Measurements from ENCODE around the gene INPP5A.

INPP5A gene

DNA sequence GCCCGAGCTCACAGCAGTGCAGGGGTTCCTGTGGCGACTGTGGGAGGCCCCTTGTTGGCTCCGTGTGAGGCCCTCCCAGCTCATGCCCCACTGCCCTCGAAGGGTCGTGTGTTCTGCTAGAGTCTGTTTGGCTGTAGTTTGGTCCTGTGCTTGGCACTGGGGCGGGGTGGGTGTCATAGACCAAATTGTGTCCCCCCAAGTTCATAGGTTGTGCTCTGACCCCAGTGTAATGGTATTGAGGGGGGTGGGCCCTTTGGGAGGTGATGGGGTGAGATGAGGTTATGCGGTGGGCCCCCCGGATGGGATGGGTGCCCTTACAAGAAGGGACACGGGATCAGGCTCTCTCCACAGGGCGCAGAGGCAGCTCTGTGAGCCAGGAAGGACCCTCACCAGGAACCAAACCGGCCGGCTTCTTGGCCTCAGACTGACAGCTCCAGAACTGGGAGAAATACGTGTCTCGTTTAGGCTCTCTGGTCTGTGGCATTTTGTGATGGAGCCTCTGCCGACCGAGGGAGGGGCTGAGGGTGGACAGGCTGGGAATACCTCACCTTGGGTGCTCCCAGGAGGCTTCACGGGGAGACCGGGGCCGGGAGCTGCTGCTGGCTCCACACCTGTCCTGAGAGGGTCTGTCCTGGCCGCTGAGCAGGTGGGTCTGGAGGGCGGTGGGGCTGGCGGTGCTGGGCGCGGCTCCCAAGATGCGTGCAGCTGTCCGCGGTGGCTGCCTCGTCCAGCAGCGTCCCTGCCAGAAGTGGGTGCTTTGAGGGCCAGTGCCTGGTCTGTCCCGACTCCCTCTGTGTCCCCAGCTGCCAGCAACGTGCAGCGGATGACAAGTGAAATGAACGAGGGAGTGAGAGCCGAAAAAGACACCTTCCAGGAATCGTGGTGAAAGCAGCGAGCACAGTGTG is 89.4 kb downstream of the INPP5A start:
- Histone ChIP-seq H3K27me3 (ENCODE audit: insufficient read depth, low read depth, severe bottlenecking) (no peaks in the 10 kb centered on the region), H3K4me3 (ENCODE audit: low read depth, low read length) (no peak overlapping the region), H3K9me3 (ENCODE audit: severe bottlenecking) (no peaks in the 10 kb centered on the region), H3K27ac (no peak overlapping the region), H3K36me3 (no peaks in the 10 kb centered on the region)
- DNase-seq = no peak
- TF ChIP-seq, protein P1, sequence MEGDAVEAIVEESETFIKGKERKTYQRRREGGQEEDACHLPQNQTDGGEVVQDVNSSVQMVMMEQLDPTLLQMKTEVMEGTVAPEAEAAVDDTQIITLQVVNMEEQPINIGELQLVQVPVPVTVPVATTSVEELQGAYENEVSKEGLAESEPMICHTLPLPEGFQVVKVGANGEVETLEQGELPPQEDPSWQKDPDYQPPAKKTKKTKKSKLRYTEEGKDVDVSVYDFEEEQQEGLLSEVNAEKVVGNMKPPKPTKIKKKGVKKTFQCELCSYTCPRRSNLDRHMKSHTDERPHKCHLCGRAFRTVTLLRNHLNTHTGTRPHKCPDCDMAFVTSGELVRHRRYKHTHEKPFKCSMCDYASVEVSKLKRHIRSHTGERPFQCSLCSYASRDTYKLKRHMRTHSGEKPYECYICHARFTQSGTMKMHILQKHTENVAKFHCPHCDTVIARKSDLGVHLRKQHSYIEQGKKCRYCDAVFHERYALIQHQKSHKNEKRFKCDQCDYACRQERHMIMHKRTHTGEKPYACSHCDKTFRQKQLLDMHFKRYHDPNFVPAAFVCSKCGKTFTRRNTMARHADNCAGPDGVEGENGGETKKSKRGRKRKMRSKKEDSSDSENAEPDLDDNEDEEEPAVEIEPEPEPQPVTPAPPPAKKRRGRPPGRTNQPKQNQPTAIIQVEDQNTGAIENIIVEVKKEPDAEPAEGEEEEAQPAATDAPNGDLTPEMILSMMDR (IDR thresholded peaks at IDR 0.05; ENCODE audit: low read depth, low read length) = no peak

DNA sequence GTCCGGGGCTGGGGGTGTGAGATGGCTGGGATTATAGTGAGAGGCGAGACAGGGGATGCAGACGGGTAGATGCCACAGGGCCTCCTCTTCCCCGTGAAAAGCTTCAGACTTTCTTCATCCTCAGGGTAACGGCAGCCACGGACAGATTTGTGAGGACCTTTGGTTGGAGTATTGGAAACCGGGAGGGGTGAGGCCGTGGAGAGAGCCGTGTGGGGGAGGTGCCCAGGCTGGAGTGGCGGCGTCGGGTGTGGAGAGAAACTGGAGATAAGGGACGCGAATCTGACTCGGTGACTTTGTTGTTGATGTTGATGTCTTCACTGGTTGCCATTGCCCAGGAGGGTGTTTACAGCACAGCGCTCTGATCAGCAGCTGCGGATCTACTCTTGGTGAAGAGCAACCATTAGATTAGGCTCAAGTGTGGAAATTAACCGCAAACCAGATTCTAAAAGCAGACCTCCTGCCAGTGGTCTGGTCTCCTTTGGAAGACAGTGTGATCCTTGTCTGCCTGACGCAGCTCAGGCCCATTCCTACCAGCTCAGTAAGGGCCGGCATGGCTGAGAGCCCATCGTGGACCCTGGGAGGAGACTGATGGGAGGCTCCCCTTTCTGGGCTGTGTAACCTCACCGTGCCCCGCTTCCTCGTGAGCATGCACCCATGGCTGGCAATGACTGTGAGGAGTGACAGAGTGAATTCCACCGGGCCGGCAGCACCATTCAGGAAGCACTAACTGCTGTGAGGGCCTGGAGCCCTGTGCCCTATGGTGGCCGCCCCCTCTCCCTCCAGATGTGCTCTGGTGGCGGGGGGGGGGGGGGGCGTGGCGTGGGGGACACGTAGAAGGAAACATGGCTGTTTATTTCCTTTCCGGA is 90.3 kb downstream of the INPP5A start:
- Histone ChIP-seq H3K9me3 (ENCODE audit: severe bottlenecking) (no peaks in the 10 kb centered on the region), H3K4me3 (ENCODE audit: low read depth, low read length) (no peak overlapping the region), H3K36me3 (no peaks in the 10 kb centered on the region), H3K27me3 (ENCODE audit: insufficient read depth, low read depth, severe bottlenecking) (no peaks in the 10 kb centered on the region), H3K27ac (no peak overlapping the region)
- TF ChIP-seq, protein P1 (IDR thresholded peaks at IDR 0.05; ENCODE audit: low read depth, low read length) = no peak
- DNase-seq = no peak

DNA sequence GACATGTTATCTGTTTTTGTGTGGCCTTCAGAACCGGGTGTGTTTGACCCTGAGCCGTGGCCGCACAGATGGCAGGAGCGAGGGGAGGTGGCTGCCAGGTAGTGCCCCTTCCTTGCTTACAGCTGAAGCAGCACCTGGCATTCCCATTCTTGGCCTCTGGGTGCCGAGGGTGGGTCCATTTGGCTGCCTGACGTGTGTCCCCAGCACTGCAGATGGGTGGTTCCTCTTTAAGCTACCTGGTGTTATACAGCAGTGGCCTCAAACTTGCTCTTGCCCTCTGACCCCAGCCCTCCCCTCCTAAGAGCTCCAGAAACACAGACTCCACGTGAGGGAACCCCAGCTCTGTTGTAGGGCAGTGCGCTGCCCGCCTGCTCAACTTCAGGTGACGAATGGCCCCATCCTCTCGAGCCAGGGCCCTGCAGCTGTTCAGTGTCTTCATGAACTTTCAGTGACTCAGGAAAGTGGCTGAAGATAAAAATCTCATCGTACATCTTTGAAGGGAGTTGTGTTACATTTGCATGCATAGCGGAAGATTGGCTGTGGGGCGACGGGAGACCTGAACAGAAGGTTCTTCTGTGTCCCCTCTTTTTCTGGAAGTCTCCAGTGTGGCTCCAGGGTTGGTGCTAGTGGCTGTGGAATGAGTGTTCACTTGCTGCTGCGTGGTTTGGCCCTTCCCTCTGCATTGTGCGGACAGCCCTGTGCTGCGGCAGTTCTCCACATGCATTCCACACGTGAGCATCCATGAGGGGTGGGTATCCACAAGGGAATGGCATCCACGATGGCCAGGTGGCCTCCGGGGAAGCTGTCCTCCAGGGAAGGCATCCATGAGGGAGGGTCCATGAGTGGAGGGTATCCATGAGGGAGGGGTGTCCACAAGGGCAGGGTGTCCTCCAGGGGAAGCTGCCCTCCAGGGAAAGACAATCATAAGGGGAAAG is 91.6 kb downstream of the INPP5A start:
- Histone ChIP-seq H3K36me3 (no peaks in the 10 kb centered on the region), H3K4me3 (ENCODE audit: low read depth, low read length) (no peak overlapping the region), H3K27ac (no peak overlapping the region), H3K9me3 (ENCODE audit: severe bottlenecking) (no peaks in the 10 kb centered on the region), H3K27me3 (ENCODE audit: insufficient read depth, low read depth, severe bottlenecking) (no peaks in the 10 kb centered on the region)
- DNase-seq = no peak
- TF ChIP-seq, protein P1 (IDR thresholded peaks at IDR 0.05; ENCODE audit: low read depth, low read length) = no peak

DNA sequence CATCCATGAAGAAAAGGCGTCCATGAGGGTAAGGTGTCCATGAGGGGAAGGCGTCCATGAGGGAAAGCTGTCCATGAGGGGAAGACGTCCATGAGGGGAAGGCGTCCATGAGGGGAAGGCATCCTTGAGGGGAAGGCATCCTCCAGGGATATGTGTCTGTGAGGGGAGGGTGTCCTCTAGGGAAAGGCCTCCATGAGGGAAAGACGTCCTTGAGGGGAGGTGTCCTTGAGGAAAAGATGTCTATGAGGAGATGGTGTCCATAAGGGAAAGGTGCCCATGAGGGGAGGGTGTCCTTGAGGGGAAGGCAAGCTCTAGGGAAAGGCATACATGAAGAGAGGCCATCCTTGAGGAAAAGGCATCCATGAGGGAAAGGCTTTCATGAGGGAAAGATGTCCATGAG is 92.6 kb downstream of the INPP5A start:
- Histone ChIP-seq H3K27me3 (ENCODE audit: insufficient read depth, low read depth, severe bottlenecking) (no peaks in the 10 kb centered on the region), H3K4me3 (ENCODE audit: low read depth, low read length) (no peak overlapping the region), H3K36me3 (no peaks in the 10 kb centered on the region), H3K27ac (no peak overlapping the region), H3K9me3 (ENCODE audit: severe bottlenecking) (no peaks in the 10 kb centered on the region)
- TF ChIP-seq, protein P1 (IDR thresholded peaks at IDR 0.05; ENCODE audit: low read depth, low read length) = no peak
- no peak for DNase-seq

GRCh38 chr10:132630666-132631337 is 93.2 kb downstream of the INPP5A start:
- no peak overlapping the region for H3K4me3 ChIP-seq (ENCODE audit: low read depth, low read length)
- TF ChIP-seq, protein P1 (IDR thresholded peaks at IDR 0.05; ENCODE audit: low read depth, low read length) = no peak
- H3K36me3 ChIP-seq = no peaks in the 10 kb centered on the region
- no peak for DNase-seq
- H3K27ac ChIP-seq = no peak overlapping the region
- H3K9me3 ChIP-seq (ENCODE audit: severe bottlenecking) = no peaks in the 10 kb centered on the region
- H3K27me3 ChIP-seq (ENCODE audit: insufficient read depth, low read depth, severe bottlenecking) = no peaks in the 10 kb centered on the region

All from WERI-Rb-1 (cell line).